NCI-H69 (cell line): ENCODE measurements around the gene INCA1.
A peak's percentile ranks its signal among the peaks of the same experiment; 100 is the strongest.

ENCODE experiments used
- DNase-seq: peaks from one replicate; lab custom pipeline; 2025; lab: John Stamatoyannopoulos, UW

INCA1 gene

DNA sequence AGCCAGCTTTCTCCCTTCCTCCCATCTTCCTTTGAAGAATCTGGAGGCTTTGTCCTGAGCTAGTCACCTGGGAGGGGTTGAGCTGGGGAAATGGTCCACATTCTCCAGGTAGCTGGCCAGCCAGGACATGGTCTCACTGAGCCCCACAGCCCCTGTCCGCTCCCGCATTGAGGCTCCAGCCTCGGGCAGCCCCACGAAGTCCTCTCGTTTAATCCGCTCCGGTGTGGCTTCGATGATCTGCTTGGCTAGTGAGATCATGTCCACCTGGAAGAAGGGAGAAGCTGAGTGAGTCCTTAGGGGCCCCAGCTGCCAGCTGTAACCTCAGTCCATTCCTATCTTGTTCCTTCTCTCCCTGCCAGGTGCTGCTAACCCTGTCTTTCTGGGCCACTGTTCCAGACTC is 27.0 kb downstream of the INCA1 start:
- DNase-seq, result no peak

DNA sequence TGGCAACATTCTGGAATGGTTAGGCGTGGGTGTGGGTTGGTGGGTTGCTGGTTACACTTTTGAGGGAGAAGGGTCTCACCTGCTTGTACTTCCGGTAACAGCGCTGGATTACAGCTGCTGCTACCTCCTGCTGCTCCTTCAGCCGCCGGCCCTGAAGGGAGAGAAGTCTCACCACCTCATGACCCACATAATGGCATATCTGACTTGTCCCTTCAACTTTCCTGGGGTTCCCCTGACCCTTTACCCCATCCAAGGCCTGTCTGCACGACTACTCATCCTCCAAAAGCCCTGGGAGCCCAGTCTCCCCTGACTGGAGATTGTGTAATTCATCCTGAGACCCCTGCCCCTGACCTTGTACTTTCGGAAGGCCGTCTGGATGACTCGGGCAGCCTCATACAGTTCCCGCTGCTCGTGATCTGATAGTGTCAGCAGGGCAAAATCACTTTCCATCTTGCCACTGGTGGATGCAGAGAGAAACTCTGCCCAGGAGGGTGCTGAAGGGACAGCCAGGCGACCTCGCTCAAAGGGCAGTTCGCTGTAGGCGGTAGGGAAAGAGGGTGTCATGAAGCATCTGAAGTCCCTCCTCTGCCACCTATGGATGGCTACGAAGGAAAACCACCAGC is 27.7 kb downstream of the INCA1 start:
- DNase-seq, result no peak

DNA sequence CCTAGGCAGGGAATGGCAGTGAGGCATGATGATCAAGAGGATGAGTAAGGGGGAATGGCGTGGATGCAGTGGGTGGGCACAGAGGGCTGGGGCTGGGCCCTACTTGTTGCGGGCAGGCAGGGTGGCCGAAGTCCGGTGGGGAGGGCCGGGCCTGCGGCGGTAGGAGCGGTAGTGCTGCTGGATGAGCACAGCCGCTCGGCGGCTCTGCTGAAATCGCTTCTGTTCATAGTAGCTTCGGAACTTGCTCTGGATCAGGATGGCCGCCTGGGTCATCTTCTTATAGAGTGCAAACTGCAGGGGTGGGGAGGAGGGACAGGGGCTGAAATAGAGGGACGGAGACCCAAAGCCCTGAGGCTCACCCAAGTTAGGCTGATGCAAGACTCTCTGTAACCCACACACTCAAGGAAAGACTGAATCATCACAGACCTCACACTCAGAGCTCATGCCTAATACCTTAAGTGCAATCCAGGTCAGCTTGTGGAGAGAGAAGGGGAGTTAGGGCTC is 28.2 kb downstream of the INCA1 start:
- no peak for DNase-seq

DNA sequence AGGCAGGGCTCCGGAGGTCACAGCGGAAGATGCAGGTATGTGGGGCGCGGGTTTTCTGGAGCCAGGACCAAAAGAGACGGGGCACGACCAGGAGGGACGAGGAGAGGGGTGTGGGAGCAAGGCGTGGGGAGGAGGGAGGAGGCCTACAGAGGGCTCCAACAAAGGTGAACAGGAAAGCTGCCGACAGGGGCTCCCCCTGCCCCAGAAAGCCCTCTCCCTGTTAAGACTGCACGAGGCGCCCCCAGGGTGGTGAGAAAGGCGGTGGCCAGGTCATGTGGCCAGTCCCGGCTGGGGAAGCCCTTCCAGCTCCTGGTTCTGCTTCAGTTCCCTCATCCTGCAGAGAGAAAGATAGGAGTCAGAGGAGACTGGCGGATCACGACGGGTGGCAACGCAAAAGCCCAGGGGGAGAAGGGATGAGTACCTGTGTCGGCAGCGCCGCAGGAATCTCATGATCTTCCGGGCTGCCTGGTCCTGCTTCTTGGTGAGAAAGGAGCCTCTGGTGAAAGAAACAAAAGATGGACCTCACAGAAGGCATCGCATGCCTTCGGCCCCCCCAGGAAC is 28.8 kb downstream of the INCA1 start:
- peak; percentile 14 for DNase-seq

DNA sequence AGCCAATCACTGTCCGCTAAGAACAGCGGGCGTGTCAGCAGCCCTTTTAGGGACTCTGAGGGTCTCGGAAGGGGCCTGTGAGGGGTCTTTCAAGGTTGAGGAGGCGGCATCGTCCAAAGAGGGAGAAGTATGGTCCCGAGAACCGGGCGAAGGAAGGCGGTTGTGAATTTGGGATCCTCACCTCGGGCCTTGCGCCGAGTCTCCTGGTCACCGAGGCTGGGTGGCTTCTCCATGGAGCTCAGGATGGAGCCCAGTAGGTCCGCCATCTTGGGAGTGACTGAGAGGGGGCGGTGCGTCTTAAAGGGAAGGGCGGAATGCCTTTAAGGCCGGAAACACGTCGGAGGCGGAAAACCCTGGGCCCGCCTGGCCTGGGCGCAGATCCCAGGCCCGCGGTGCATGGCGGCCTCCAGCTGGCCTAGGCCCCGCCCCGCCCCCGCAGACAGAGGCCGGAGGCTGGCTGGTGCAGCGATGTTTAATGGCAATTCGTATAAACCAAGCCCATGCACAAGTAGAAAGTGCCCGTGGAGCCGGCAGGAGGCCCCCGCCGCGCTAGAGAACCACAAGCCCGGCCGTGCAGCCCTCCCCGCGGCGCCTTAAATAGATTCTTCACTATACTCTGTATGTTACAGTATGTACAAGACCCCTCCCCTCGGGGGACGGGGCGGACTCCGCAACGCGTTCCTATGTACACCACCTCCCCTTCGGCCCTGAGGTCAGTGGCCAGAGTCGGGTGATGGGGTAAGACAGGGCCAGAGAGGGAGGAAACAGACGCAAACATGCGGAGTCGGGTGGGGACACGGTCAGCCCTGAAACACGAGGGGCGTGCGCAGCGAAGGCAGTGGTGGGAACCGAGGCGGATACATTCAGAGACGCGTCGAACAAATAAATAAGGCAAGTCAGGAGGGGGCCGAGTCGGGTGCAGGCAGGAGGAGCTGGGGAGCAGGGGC is 29.5 kb downstream of the INCA1 start, which contains the start of gene SPAG7:
Gene SPAG7 (minus strand): TSS at position 279 of the 947 bp plus-strand sequence. CDS start 13 bp downstream, at position 266.
- peak; percentile 93 for DNase-seq

DNA sequence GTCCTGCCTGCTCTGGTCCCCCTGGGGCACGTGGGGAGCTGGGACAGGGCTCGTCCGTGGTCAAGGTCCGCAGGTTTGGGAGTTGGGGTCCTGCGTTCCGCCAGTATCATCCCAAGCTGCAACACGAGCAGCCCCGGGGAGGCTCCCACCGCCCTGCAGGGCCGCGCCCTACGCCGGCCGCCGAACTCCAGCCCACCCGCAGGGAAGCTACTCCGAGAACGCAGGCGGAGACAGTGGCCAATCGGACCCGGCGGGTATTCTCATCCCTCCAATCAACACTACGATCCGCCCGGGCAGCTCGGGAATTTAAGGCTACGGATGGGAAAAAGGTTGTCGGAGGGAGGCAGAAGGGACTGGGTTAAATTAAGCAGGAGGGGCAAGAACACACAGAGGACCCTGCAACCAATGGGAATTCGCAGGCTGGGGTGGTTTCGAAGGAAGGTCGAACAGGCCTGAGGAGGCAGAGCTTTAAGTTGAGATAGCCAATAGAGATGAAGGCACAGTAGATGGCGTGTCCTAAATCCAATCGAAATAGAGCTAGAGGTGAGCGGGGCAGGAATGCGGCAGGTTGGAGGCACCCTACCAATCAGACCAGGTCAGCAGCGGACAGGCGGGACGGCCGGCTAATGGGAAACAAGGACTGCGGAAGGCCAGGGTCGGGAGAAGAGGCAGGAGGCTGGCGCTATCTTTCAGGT is 30.3 kb downstream of the INCA1 start:
- peak; percentile 97 for DNase-seq

DNA sequence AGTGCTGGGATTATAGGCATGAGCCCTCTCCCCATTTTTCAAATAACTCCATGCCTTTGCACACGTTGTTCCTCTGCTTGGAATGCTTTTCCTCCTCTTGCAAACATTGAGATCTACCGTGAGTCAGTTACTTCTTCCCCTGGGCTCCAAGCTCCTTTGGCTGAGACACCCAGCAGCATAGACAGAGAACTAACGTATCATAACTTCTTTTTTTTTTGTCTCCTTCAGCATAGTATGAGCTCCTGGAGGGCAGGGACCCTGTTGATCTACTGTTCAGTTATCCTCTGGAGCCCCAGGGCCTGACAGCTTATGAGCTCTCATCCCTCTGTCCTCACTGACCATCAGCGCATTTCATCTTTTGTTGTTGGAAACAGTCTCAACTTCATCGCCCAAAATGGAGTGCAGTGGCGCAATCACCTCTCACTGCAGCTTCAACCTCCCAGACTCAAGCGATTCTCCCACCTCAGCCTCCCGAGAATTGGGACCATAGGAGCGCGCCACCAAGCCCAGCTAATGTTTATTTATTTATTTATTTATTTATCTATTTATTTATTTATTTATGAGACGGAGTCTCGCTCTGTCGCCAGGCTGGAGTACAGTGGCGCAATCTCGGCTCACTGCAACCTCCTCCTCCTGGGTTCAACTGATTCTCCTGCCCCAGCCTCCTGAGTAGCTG is 31.9 kb downstream of the INCA1 start:
- DNase-seq, result no peak

DNA sequence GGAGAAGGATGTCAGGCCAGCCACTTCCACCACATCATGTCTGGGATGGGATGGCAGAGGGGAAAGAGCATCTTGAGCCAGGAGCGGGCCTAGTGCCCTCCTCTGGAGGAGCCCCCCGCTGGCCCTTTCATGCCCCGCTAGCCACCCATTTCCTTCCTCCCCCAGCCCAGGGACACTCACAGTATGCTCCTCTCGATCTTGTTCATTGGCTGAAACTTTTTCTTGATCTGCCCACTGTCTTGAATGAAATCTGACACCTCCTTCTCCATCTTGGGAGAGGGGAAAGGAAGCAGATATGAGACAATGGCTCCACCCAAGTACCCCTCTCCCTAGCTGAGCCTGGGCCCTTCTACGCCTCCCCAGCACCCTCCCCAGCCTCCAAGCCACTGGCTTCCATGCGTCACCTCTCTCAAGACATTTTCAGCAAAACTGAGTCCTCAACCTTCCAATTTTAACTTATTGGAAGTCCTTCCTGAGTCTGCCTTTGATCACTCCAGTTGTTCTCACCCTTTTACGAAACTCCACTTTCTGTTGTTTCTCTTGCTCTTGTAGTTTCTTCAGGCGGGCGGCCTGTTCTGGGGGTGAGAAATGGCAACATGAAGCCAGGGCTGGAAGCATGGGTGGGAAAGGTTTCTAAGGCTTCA is 36.9 kb downstream of the INCA1 start:
- DNase-seq, result no peak

DNA sequence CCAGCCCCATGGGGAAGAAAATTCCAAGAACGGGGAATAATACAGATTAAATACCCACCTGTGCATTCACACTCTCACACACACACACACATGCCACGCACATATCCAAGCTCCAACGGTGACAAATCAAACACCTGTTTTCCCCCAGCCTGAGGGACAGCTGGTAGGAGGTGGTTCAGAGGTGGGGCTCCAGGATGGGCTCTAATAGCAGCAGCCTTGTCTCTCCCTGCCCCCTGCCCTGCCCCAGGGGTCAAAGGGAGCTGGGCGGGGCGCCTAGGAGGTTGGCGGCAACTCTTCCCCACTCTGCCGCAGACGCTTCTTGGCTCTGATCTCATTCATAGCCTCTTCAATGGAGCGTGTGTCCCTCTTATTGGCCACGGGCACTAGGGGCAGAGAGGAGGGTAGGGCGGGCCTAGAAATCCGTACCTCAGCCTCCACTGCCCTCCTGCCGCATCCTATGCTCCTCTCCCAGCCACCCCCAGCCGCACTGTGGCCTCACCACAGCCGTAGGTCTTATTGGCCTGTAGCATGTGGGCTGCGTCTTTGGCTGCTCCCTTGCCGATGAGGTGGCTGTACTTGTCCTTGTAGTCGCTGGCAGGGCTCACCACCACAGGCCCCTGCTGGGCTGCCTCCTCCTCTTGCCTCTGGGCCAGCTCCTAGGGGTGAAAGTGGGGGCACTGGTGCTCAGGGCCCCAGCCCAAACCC is 37.9 kb downstream of the INCA1 start:
- no peak for DNase-seq

DNA sequence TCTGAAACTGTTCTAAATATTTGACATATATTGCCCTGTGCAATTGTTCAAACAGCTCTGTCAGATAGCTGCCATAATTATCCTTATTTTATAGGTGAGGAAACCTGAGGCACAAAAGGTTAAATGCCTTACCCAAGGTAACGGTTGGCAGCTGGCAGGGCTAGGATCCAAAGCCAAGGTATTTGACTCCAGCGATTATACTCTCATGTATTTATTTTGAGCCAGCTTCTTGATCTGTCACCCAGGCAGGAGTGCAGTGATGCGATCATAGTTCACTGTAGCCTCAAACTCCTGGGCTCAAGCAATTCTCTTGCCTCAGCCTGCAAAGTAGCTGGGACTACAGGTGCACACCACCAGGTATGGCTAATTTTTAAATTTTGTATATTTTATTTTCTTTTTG is 39.2 kb downstream of the INCA1 start:
- DNase-seq, result no peak

DNA sequence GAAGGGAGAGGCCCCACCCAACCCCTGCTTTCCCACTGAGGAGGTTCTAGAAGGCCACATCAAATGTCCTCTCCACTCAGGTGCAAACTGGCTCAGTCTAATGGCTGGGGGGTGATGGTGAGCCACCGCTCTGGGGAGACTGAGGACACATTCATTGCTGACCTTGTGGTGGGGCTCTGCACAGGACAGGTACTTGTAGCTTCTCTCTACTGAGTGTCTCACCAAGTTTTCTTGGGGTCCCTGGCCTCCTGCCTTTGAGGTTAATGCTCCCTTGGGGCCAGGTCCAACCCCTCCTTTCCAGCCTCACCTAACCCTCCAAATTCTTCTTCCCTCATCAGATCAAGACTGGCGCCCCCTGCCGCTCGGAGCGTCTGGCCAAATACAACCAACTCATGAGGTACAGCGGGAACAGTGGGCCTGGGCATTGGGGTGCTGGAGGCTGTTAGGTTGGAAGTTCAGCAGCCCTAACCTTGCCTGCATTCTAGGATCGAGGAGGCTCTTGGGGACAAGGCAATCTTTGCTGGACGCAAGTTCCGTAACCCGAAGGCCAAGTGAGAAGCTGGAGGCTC is 40.7 kb downstream of the INCA1 start:
- no peak for DNase-seq

DNA sequence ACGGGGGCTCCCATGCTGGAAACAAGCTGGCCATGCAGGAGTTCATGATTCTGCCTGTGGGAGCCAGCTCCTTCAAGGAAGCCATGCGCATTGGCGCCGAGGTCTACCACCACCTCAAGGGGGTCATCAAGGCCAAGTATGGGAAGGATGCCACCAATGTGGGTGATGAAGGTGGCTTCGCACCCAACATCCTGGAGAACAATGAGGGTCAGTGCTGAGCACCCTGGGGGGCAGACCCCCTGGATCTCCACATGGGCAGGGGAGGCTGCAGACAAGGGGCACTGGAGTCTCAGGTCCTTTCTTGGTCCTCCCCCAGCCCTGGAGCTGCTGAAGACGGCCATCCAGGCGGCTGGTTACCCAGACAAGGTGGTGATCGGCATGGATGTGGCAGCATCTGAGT is 42.2 kb downstream of the INCA1 start:
- DNase-seq, result no peak

DNA sequence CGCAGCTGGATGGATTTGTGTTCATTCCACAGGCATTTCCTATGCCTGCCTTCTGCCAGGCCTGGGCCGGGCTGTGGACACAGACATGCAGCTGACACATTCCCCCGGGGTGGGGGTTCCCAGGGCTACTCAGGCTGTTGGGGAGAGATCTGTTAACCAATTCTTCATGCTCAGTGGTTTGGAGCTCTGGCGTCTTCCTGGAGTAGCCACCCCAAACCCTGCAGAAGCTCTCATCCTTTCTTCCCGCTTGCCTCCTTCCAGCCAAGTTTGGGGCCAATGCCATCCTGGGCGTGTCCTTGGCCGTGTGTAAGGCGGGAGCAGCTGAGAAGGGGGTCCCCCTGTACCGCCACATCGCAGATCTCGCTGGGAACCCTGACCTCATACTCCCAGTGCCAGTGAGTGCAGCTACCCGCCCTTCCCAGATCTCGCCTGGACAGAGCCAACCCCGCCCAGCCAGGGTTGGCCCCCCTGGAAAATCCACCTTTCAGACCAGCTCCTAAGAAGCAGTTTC is 43.8 kb downstream of the INCA1 start:
- no peak for DNase-seq

DNA sequence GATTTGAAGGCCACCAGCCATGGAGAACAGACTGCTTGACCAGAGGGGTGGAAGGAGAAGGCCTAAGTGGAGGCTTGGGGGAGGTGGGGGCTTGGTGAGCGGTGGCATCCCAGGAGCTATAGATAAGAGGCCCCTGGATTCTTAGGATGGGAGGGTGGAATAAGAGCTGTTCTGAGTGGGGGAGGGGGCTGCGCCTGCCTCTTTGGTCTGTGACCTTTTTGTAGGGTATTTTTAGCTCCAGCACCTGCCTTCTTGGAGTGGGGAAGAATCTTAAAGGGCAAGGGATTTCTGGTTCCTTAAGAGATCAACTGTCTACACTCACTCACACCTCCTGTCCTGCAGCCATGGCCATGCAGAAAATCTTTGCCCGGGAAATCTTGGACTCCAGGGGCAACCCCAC is 45.8 kb downstream of the INCA1 start:
- no peak for DNase-seq

DNA sequence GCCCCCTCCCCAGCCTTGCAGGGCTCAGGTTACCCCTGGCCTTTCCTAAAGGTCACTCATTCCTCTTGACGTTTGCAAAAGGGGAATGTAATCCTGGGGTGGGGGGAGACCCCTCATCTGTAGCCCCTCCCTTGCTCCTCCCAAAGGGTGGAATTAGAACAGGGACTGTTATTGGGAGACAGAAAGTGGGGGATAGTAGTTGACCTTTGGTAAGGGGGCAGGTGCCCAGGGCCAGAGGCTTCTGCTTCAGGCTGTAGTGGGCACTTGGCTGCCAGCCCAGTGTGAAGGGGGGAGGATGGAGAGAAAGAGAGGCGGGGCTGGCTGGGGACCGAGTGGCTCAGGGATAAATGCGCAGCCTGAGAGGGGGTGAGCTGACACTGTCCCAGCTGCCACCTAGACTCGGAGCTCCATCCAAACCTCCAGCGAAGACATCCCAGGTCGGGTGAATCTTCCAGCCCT is 46.5 kb downstream of the INCA1 start, which contains the start of gene ENO3:
Gene ENO3 (plus strand): TSS at position 374 of the 459 bp plus-strand sequence. CDS start 711 bp downstream, outside the sequence.
- DNase-seq, result peak; percentile 28

DNA sequence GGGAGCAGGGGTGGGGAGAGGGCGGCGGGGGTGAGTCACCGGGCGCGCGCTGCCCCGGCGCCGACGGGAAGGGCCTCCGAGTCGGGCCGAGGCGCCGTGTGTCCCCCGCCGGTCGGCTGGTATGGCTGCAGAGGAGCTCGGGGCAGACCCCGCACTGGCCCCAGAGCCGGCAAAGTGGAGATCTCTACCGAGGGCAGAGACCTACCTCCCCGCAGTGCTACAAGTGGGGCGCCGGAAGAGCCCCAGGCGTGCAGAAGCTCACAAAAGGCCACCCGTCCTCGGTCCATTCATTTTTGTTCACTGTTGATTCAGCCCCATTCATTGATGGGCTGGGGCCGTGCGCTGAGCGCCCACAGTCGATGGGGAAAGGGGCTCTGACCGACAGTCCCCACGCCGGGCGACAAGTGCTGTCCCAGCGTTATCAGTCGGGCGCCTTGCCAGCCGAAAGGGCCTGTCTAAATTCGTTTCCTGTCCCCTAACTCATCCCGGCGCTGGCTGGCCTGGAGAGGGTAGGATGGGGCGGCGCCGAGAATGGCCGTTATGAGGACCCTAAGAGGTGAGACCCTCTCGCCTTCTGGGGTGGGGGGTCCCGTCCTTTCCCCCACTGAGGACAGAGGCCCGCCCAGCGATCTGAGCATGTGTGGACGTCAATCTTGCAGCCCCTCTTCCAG is 47.1 kb downstream of the INCA1 start:
- DNase-seq, result no peak

DNA sequence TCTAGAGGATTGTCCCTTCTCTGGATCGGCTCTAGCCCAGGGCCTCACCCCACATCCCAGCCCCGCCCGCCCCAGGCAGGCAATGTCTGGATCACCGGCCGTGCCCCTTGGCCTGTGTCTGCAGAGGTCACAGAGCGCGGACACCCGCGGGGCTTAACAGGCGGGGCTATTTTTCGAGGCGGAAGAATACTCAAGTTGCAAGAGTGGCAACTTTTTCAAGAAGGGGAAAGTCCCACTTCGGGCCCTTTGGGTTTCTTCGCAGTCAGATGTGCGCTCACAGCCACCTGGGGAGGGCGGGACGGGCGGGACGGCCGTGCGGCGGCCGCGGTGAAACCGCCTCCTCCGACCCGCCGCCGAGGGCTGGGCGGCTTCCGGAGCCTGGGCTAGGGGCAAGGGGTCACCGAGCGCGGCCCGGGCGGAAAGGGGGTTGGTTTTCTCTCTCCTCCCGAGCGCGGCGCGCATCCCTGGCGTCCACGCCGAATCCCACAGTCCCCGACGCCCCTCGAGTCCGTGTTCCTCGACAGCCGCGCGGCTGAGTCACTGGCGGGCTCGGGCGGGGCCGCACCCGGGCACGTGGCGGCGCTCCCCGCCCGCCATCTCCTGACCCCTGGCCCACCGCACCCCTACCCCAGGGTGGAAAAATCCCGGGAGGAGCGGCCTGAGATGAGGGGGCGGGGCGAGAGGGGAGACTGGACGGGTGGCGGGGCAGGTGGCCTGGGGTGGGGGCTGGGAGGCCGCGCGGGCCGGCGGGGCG is 47.8 kb downstream of the INCA1 start:
- DNase-seq, result peak; percentile 81

DNA sequence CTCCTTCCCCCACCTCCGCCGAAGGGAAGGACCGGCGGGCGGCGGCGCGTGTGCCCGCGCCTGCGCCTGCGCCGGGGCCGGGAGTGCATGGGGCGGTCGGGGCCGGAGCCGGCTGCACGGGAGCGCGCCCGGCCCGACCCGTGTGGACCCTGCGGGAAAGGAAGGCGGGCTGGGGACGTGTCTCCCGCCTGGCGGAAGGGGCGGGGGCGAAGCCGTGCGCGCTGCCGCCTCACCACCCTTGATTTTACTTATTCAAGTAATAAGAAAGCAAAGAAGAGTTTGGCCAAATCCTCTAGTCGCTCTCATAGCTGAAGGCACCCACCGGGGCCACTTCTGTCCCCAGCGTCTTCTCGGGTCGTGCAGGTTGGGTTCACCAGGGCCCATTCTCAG is 48.4 kb downstream of the INCA1 start:
- DNase-seq, result peak; percentile 91
